Ishikawa (cell line): Measurements from ENCODE around the gene ZXDC.

ENCODE experiments used
- CEBPB ChIP-seq: IDR thresholded peaks from 2 replicates; pipeline ENCODE4 v1.6.1; 2012
- CREB1 ChIP-seq: IDR thresholded peaks from 2 replicates; pipeline ENCODE4 v1.6.1; 2012; ENCODE audit warnings: low read depth
- EP300 ChIP-seq: IDR thresholded peaks from 2 replicates; pipeline ENCODE4 v1.6.1; 2012; ENCODE audit warnings: borderline replicate concordance
- FOXM1 ChIP-seq: IDR thresholded peaks from 2 replicates; pipeline ENCODE4 v1.6.1; 2012; ENCODE audit warnings: low read depth, borderline replicate concordance
- YY1 ChIP-seq: IDR thresholded peaks from 2 replicates; pipeline ENCODE4 v1.6.1; 2012; ENCODE audit warnings: low read depth
- TF ChIP-seq, protein P1 (sequence below): IDR thresholded peaks from 2 replicates; pipeline ENCODE4 v1.6.1; 2012; ENCODE audit warnings: low read depth, mild to moderate bottlenecking

DNA sequence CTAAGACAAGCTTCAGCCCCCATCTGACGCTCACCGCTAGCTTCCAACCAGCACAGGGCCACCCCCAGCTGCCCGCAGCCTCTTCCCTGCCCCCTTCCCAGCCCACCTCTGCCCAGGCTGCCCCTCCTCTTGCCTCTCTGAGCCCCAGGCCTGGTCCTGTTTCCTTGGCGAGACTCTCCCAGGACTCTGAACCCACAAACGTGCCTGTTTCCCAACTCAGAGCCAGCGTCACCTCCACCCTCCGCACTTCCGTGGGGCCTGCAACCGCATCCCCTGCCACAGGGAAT is 35.0 kb downstream of the ZXDC start:
- TF ChIP-seq CEBPB (no peak), CREB1 (no peak), EP300 (no peak), YY1 (no peak), FOXM1 (no peak)
- TF ChIP-seq, protein P1, sequence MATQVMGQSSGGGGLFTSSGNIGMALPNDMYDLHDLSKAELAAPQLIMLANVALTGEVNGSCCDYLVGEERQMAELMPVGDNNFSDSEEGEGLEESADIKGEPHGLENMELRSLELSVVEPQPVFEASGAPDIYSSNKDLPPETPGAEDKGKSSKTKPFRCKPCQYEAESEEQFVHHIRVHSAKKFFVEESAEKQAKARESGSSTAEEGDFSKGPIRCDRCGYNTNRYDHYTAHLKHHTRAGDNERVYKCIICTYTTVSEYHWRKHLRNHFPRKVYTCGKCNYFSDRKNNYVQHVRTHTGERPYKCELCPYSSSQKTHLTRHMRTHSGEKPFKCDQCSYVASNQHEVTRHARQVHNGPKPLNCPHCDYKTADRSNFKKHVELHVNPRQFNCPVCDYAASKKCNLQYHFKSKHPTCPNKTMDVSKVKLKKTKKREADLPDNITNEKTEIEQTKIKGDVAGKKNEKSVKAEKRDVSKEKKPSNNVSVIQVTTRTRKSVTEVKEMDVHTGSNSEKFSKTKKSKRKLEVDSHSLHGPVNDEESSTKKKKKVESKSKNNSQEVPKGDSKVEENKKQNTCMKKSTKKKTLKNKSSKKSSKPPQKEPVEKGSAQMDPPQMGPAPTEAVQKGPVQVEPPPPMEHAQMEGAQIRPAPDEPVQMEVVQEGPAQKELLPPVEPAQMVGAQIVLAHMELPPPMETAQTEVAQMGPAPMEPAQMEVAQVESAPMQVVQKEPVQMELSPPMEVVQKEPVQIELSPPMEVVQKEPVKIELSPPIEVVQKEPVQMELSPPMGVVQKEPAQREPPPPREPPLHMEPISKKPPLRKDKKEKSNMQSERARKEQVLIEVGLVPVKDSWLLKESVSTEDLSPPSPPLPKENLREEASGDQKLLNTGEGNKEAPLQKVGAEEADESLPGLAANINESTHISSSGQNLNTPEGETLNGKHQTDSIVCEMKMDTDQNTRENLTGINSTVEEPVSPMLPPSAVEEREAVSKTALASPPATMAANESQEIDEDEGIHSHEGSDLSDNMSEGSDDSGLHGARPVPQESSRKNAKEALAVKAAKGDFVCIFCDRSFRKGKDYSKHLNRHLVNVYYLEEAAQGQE = no peak
